Left renal cortex interstitium (tissue), 4 donors: ENCODE data around the gene ZBTB21. TPM values are rescaled to one million over a fixed set of nuclear protein-coding genes. Genes with fewer than 3 reads are reported as not detected.
"Not testable (repeated sequence)": the region's sequence is repeated elsewhere in the genome, so short reads cannot be mapped to it uniquely, and the experiment has no call there.

Source experiments
- DNase-seq, 4 donors: peaks; one replicate each; pipeline ENCODE4 v3.0.0-alpha.2; 2013; ENCODE audit warnings: low read depth in 4 of 4, low spot score in 2 of 4, missing footprints in 1 of 4
- polyA plus RNA-seq, 4 donors: library from polyadenylated mRNA; unstranded; fragments of 120-200 nt; gene quantifications; one replicate each; pipeline ENCODE4 v1.2.1, GENCODE V29; 2013; ENCODE audit not compliant: insufficient read length in 4 of 4

ZBTB21 gene
- polyA plus RNA-seq, 4 donors: 9.4 to 12.8 (median 10.0) TPM

DNA sequence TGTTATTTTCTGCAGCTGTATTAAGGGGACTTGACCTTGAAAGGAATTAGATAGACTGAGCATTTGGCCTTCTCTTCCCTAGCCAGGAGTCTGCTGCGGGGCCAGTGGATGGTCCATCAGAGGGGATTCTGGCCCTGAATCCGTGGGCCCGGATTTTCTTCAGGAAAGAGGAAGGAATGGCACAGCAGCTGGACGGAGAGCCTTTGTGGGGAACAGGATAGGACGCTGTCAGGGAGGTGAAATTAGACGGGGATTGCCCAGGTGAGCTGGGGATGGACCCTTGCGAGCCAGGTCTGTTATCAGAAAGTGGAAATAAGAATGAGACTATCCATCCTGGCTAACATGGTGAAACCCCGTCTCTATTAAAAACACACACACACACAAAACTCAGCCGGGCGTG lies 54.6 kb downstream of the ZBTB21 start:
- no peak for DNase-seq

DNA sequence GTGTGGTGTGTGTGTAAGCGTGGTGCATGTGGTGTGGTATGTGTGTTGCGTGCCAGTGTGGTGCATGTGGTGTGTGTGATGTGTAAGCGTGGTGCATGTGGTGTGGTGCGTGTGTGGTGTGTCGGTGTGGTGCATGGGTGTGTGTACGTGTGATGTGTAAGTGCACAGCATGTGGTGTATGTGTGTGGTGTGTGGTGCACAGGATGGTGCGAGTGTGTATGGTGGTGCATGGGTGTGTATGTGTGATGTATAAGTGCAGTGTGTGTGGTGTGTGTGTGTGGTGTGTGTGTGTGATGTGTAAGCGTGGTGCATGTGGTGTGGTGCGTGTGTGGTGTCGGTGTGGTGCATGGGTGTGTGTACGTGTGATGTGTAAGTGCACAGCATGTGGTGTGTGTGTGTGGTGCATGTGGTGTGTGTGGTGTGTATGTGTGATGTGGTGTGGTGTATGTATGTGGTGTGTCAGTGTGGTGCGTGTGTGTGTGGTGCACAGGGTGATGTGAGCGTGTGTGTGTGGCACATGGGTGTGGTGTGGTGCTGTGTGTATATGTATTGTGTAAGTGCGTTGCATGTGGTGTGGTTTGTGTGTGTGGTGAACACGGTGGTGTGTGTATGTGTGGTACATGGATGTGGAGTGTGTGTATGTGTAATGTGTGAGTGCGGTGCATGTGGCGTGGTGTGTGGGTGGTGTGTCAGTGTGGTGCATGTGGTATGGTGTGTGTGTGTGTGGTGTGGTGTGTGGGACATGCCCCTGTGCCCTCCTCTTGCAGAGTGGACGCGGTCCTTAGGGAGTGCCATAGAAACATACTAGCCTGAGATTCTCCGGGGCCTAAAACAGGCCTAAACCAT lies 55.3 kb downstream of the ZBTB21 start:
- DNase-seq: no peak

DNA sequence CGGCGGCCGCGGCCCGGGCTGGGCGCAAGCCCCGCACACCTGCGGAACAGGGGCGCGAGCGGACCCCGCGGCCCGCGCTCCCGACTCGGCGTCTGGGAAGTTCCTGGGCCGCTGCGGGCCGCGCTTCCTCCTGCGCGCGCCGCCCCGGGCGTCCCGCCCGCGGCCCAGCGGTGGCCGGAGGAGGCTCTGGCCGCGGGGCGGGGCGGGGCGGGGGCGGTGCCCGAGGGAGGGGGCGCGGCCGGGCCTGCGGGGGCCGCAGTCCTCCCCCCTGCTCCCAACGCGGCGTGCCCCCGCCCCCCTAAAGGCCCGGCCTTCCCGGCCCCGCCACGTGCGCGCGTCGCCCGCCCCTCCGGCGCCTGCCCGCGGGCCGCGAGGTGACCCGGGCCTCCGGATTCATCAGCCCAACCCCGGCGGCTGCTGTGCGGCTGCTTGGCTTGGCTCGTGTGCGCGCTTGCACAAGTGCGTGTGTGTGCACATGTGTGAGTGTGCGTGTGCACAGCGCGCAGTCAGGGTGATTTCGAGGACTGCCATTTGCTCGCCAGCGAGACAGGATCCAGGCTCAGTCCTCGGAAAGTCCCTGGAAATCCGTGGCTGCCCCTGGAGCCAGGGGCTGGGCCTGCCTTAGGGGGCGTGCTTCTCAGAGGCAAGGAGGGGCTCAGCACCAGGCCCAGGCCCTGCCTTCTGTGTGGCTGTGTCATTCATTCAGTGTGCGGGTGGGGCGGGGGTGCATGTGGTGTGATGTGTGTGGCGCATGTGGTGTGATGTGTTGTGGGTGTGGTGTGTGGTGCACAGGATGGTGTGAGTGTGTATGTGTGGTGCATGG lies 56.1 kb downstream of the ZBTB21 start, which contains the start of gene C2CD2:
Gene C2CD2 (minus strand): TSS at position 188 of the 823 bp plus-strand sequence. CDS start 370 bp downstream, outside the sequence.
- no peak for DNase-seq

DNA sequence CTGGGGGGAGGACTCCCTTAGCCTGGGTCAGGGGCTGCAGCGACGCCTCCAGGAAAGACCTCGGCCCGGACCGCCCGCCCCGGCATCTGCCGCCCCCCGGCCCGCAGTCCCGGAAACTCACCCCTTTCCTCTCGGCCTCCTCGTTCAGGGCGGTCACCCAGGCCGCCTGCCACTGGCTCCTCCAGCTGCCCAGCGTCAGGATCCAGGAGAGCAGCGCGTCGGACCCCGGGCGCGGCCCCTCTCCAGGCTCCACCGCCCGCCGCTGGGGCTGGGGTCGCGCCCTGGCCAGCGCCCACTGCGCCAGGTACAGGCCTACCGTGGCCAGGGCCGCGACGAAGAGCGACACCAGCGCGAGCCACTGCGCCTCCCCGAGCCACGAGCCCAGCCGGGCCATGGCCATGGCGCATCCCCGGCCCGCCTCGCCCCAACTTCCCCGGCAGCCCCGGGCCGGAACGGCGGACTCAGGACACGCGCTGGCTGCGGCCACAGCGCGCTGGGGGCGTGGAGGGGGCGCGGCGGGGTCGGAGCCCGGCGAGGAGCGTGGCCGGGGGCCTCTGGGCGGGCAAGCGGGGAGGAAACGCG lies 56.8 kb downstream of the ZBTB21 start:
- DNase-seq: no peak

DNA sequence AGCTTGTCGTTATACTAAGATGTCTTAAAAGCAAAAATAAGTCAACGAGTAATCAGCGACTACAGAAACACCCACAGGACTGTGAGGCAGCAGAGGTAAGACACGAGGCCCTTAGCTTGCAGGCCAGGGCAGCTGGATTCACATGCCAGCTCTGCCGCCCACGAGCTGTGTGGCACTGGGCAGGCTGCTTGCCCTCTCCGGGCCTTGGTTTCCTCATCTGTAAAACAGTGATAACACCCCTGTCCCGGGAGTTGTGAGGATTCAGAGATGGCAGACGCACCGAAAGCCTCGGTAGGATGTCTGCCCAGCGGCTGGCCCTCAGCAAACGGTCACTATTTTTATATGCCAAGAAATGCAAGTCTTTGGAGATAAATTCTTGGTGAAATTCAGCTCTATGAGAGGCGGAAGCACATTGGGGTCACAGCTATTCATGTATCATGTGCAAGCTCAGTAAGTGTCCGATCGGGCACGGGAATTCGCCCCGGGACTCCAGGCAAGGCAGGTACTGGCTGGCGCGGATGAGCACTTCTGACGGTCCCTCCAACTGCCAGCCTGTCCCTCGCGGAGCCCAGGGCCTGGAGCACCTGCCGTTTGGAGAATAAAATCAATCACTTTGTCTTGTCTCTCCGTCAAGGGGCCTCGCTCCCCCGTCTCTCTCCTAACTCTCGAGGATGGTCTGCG lies 57.5 kb downstream of the ZBTB21 start:
- no peak for DNase-seq

DNA sequence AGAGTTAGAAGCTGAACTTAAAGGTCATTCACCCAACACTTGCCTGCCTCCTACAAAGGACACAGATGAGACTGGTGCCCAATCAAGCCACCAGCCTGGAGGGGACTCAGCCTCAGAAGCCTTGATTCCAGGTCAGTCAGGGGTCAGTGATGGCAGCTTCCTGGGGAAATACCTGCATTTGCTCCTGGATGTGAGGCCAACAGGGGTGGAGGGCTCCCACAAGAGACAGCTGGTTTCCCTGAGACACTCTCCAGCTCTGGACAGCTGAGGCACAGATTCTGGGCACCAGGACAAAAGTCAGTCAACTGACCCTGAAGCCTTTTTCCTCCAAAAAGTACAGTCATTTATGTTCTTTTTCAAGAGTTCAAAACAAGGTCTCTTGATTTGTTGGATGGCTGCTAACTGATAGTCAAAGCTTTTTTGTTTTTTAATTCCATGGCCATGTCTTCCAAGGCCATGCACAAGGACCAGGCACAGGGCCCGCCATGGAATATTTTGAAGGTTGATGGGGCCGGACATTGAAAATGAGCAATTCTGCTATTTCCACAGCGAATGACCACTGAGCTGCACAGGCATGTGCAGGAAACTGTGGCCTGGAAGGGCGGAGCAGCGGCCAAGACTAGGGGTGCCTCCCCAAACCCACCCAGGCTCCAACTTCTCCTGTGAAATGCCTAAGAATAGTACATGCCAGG lies 58.1 kb downstream of the ZBTB21 start:
- DNase-seq: no peak

DNA sequence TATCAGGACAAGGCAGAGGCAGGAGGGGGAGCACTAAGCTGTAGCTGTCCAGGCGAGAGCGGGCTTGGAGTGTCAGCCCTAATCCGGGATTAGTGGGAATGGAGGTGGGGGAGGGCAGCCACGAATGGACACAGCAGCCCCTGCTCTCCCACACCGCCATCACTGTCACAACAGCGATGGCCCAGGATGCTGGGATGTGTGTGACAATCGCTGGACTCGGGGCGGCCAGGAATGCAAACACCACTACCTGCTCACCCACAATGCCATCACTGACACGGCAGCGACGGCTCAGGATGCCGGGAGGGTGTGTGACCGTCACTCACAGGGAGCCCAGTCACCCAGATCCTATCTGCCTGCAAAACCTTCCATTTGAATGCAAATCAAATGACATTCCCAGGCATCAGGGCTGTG lies 59.2 kb downstream of the ZBTB21 start:
- no peak for DNase-seq

DNA sequence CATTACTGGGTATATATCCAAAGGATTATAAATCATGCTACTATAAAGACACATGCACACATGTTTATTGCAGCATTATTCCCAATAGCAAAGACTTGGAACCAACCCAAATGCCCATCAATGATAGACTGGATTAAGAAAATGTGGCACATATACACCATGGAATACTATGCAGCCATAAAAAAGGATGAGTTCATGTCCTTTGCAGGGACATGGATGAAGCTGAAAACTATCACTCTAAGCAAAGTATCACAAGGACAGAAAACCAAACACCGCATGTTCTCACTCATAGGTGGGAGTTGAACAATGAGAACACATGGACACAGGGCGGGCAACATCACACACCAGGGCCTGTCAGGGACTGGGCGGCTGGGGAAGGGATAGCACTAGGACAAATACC lies 60.5 kb downstream of the ZBTB21 start:
- DNase-seq: not testable (repeated sequence)

DNA sequence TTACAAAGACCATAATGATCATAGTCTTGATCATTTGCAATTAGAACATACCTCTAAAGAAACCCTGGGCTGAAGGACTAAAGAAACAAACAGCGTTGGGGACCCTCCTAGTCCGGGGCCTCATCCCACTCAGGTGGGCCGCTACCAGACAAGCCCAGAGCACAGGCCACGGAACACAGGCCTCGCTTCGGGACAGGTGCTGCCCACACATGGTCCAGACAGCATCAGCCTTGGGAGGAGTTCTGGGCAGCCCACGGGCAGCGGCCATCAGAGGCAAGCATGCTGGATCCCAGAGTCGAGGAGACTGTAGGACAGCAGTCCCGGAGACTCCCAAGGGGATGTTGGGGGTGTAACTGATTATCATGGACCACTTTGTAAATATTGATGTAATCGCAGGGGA lies 61.3 kb downstream of the ZBTB21 start:
- DNase-seq: no peak

DNA sequence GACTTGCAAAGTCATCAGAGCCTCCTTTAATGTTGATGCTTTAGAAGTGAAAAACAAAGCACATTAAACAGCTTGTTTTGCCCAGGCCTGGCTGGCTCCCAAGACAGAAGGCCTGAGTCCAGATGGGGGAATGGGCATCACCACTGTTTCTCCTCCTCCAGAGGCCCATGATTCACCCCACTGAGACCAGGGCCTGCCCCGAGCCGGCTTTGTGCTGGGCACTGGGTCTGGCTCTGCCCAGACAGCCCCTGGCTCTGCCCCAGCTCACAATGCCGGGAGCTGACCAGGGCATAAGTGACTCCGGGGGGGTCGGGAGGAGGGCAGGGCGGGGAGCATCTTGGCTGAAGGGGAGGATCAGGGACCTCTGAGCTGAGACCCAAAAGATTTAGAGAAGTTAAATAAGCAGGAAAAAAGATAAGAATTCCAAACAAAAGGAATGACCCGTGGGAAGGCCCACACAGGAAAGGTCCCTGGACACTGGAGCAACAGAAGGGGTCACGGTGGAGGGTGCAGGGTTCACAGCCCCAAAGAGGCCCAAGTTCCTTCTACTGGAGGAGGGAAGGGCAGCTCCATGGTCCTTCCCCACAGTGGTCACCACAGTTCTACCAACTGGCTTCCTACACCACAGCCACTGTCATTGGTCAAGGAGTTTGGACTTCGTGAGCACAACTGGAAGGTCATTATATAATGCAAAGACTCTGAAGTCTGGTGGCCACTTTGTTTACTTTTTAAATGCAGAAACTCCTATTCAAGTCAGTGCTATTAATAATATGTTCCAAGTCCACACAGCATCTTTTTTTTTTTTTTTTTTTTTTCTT lies 61.9 kb downstream of the ZBTB21 start:
- no peak for DNase-seq

GRCh38 chr21:41945982-41946381 lies 64.2 kb downstream of the ZBTB21 start:
- no peak for DNase-seq

GRCh38 chr21:41943851-41944250 lies 66.3 kb downstream of the ZBTB21 start:
- no peak for DNase-seq

DNA sequence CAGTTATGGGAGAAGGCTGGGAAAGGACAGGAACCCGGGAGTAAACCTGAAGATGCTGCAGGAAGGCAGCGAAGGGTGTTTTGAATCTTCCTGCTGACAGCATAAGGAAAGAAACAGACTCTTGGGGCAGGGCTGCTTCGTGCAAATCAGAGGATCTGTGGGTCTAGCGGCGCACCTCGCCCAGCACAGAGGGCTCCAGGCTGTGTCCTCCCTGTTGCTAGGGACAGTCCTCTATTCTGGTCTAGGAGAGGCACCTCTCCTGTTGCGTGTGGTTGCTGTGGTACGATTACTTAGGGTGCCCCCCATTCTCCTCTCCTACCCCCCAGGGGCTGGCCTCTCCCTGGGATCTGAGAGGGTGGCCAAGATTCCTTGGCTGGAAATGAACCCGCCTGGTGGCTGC lies 67.7 kb downstream of the ZBTB21 start:
- no peak for DNase-seq

DNA sequence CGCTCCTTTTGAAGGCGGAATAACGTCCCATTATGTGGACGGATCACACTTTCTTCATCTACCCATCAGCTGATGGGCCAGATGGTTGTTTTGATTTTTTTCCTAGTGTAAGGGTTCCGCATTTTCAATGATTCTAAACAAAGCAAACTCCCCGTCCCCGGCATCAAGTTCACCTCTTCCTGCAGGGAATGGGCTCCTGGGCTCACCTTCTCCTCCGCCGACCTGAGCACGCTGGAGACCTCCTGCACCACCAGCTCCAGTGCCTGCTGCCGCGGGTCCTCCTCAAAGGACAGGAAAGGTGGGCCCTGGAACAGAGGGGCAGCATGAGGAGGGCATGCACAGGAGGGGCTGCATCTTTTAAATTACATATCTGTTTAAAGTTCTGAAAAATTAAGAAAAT lies 68.2 kb downstream of the ZBTB21 start:
- no peak for DNase-seq

DNA sequence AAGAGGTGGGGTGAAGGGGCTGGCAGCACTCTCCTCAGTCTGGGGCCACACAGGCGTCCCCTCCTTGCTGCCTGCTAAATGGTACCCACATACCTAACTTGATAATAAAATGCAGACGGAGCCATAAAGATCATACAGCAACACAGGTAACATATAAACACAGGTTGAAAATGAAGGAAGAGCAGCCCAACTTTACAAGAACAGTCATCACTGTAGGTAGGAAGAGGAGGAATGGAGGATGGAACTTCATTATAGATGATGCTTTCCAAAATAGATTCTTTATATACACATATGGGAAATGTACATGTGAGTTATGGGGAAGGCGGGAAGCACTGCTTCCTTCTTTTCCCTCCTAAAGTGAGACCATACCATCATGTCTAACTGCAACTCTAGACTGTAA lies 69.7 kb downstream of the ZBTB21 start:
- DNase-seq: no peak

GRCh38 chr21:41939391-41939790 lies 70.8 kb downstream of the ZBTB21 start:
- DNase-seq: no peak
